ENCODE results near the gene SSUH2.

Gene SSUH2

DNA sequence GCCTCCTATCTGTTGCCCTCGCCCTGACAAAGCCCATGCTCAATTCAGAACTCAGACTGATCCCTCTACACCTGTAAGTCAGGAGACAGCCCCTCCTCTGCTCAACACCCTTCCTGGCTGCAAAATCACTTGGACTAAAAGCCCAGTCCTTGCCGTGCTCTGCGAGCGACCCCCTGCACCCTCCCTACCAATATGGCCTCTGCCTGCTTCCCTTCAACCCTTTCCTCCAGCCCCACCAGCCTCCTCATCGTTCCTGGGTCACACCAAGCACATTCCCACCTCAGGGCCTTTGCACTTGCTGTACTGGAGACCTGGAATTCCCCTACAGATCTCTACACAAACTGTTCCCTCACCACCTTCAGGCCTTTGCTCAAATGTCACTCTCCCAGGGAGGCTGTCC, 5.2 kb upstream of the SSUH2 start:
- TF ChIP-seq, protein P1, sequence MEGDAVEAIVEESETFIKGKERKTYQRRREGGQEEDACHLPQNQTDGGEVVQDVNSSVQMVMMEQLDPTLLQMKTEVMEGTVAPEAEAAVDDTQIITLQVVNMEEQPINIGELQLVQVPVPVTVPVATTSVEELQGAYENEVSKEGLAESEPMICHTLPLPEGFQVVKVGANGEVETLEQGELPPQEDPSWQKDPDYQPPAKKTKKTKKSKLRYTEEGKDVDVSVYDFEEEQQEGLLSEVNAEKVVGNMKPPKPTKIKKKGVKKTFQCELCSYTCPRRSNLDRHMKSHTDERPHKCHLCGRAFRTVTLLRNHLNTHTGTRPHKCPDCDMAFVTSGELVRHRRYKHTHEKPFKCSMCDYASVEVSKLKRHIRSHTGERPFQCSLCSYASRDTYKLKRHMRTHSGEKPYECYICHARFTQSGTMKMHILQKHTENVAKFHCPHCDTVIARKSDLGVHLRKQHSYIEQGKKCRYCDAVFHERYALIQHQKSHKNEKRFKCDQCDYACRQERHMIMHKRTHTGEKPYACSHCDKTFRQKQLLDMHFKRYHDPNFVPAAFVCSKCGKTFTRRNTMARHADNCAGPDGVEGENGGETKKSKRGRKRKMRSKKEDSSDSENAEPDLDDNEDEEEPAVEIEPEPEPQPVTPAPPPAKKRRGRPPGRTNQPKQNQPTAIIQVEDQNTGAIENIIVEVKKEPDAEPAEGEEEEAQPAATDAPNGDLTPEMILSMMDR (IDR thresholded peaks at IDR 0.05; ENCODE audit: insufficient read depth, missing control alignments), result no peak
- no peak for DNase-seq (ENCODE audit: insufficient read length, low spot score)
- FAIRE-seq, result no peak

DNA sequence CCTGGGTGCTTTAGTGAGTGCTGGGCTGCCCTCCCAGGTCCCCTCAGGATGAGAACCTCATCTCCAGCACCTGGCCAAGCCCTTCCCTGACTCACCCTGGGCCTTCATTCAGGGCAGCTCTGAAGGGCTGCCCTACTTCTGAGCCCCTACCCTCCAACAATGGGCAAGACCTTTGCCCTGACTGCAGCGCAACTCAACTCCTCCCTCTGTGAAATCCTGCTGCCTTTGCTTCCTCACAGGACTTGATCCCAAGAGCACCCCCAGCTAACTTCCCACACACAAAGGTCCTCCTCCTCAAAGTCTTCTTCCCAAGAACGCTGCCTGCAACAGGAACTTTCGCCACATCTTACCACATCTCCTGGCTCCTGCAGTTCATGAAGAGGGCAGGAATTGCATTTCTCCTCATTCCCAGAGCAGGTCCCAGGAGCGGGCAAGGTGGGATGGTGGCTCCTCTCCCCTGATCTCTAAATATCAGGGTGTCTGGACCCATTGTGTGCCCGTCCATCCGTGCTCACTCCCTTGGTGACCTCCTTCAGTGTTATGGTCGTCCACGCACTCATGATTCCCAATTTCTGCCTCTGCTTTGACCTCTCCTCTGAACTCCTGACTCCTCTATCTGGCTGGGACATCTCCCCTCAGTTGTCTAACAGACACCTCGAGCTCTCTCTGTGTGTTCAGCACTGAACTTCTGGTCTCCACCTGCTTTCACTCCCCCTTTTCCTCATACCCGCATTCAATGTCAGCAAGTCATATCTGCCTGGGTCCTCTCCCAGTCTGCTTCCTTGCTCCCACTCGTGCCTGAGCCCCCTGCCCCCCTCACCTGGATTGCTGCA, 4.5 kb upstream of the SSUH2 start:
- no peak for DNase-seq (ENCODE audit: insufficient read length, low spot score)
- FAIRE-seq, result no peak
- TF ChIP-seq, protein P1 (IDR thresholded peaks at IDR 0.05; ENCODE audit: insufficient read depth, missing control alignments), result no peak

DNA sequence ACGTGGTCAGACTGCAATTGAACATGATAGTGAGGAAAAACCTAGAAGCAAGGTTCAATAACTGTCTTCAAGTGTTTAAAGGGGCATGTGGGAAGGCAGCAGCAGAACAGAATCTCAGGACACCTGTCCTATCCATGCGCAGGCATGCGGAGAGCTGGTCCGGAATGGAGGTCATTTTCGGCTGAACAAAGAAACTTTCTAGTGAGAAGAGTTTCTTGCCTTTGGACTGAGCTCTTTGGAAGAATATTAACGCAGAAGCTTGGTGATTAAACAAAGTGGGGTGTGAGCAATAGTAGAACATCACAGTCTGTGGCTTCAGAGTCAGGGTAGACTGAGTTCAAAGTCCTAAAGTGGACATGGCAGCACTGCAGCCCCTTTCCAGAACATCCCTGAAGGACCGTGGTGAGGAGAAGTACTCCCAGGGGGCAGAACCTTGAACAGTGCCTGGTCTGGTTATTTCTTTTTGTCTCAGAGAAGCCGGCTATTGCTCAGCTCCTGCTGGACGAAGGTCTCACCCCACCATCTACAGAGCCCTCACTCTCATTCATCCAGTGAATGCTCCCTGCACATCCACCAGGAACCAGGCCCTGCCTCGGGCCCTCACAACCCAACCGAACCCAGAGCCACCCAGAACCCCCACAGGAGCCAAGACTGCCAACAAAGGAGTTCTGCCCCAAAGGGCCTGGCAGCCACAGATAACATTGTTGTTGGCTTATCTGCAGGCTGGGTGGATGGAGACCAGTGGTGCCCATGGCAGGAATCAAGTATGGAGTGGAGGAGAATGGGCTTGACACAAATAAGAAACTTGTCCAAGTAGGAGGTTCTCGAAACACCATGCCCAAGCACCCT, 2.8 kb upstream of the SSUH2 start:
- FAIRE-seq, result no peak
- TF ChIP-seq, protein P1 (IDR thresholded peaks at IDR 0.05; ENCODE audit: insufficient read depth, missing control alignments), result no peak
- DNase-seq (ENCODE audit: insufficient read length, low spot score), result no peak

DNA sequence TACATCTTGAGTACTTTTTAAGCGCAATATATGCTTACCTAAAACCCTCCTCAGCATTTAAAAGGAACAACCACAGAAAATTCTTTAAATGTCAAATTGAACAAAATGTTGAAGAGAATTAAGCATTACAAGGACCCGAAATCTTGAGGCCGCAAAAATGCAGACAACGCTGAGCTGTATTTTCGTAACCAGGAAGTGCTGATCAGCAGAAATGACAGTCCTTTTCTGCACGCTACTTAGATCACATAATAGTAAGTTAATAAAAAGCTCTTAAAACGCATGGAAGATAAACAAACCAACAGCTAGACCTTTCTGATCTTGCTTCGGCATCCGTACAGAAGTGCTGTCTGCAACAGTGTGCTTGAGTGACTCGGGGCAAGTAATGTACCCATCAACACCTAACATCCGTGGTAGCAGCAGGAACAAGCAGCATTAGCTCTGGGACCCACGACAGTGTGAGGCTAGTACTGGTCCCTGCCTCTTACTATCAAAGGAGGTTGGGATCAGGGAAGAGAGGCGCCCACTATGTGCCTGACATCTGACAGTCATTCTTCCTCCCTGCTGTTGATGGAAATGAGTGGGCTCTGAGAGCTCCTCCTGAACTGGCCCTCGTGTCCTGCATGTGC, 1.8 kb upstream of the SSUH2 start:
- FAIRE-seq (no peak), DNase-seq (ENCODE audit: insufficient read length, low spot score) (no peak)
- TF ChIP-seq, protein P1 (IDR thresholded peaks at IDR 0.05; ENCODE audit: insufficient read depth, missing control alignments), result no peak

DNA sequence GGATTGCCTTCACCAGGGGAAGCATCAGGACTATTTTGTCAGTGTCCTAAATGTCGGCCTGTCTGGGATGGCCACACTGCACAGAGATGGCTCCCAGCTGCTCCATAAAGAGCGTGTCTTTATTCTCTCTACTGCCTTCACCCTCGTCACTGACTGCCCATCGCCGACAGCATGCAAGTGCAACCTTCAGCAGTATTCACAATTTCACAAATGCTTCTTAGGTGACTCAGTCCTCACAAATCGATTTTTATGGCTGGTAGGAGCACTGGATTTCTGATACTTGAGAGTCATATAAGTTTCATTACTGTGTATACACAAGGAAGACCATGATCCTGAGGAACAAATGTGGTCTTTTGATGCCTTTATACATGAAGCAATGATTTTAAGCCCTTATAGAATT, 1.1 kb upstream of the SSUH2 start:
- TF ChIP-seq, protein P1 (IDR thresholded peaks at IDR 0.05; ENCODE audit: insufficient read depth, missing control alignments), result no peak
- FAIRE-seq, result no peak

DNA sequence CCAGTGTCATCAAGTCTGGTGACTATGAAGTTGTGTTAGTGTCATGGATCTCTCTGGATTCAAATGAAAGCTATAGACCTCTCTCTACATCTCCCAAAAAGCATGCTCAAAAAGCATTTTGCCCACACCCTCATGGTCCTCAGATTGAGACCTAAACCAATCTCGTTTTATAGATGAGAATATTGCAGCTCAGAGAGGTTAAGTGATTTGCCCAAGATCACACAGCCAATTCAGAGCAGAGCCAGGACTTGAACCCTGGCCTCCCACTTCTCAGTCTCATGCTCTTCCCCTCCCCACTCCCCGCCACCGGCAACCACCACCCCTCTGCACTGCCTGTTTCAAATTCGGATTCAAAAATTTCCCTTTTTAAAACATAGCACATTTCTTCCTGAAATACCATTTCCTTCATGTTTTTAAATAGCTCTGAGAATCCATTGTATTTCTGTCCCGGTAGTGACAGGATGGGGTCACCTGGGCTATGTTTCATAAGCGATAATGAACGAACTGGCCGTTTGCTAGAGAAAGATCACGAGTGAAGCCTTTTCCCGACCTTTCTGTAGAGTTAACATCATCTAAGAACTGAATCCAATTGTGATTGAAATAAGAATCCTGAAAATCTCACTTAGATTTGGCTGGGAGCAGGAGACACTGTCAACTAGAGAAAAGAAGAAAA, 769 bp downstream of the SSUH2 start:
- FAIRE-seq, result no peak
- no peak for DNase-seq (ENCODE audit: insufficient read length, low spot score)
- TF ChIP-seq, protein P1 (IDR thresholded peaks at IDR 0.05; ENCODE audit: insufficient read depth, missing control alignments), result no peak

More for the DNA sequence above, 1.1 kb upstream of the SSUH2 start:
- DNase-seq (ENCODE audit: insufficient read length, low spot score), result no peak
